Parathyroid adenoma (tissue), 2 donors: ENCODE results near the gene SPTBN1.

Experiments
- H2AFZ ChIP-seq: fragments of 300-600 bp; sonication (generic); one replicate; pipeline ENCODE4 v1.7.0; 2017; ENCODE audit warnings: antibody characterized with exemption, mild to moderate bottlenecking
- H3K27ac ChIP-seq: fragments of 300-600 bp; sonication (generic); one replicate; pipeline ENCODE4 v1.7.0; 2017
- H3K27me3 ChIP-seq: fragments of 300-600 bp; sonication (generic); one replicate; pipeline ENCODE4 v1.7.0; 2017; ENCODE audit warnings: low read length; ENCODE audit not compliant: control insufficient read depth, insufficient read depth
- H3K36me3 ChIP-seq: fragments of 300-600 bp; sonication (generic); one replicate; pipeline ENCODE4 v1.7.0; 2017; ENCODE audit warnings: low read length; ENCODE audit not compliant: control insufficient read depth, insufficient read depth
- H3K4me1 ChIP-seq: fragments of 300-600 bp; sonication (generic); one replicate; pipeline ENCODE4 v1.7.0; 2017; ENCODE audit warnings: control low read depth
- H3K4me2 ChIP-seq: fragments of 300-600 bp; sonication (generic); one replicate; pipeline ENCODE4 v1.7.0; 2017; ENCODE audit warnings: low read length
- H3K4me3 ChIP-seq: fragments of 300-600 bp; sonication (generic); one replicate; pipeline ENCODE4 v1.7.0; 2017; ENCODE audit warnings: low read depth, low read length
- H3K79me2 ChIP-seq: fragments of 300-600 bp; sonication (generic); one replicate; pipeline ENCODE4 v1.7.0; 2017; ENCODE audit warnings: control low read depth
- H3K9ac ChIP-seq: fragments of 300-600 bp; sonication (generic); one replicate; pipeline ENCODE4 v1.7.0; 2017; ENCODE audit warnings: mild to moderate bottlenecking
- H3K9me3 ChIP-seq: fragments of 300-600 bp; sonication (generic); one replicate; pipeline ENCODE4 v1.7.0; 2017; ENCODE audit warnings: low read length; ENCODE audit not compliant: control insufficient read depth
- CTCF ChIP-seq: fragments of 300-600 bp; sonication (generic); IDR thresholded peaks from one replicate; pipeline ENCODE4 v1.7.0; 2017; ENCODE audit warnings: antibody characterized with exemption, mild to moderate bottlenecking
- donor health status: primary hyperparathyroidism.

Gene SPTBN1

GRCh38 chr2:54620948-54621347 lies 164.8 kb downstream of the SPTBN1 start:
- Histone ChIP-seq H3K79me2 (peaks cover 6% of the 10 kb centered on the region), H3K36me3 (no peaks in the 10 kb centered on the region), H3K9ac (no peak overlapping the region)

GRCh38 chr2:54624591-54625071 lies 168.5 kb downstream of the SPTBN1 start:
- Histone ChIP-seq H3K9me3 (no peaks in the 10 kb centered on the region), H3K27ac (peak overlapping the region; percentile 29), H3K27me3 (no peaks in the 10 kb centered on the region), H3K79me2 (peaks cover 10% of the 10 kb centered on the region), H3K36me3 (no peaks in the 10 kb centered on the region), H3K4me3 (no peak overlapping the region), H3K9ac (no peak overlapping the region), H3K4me1 (peaks cover 15% of the 10 kb centered on the region), H3K4me2 (peak overlapping the region; percentile 54), H2AFZ (no peak overlapping the region)
- TF ChIP-seq CTCF = no peak

More at GRCh38 chr2:54620948-54621347, 164.8 kb downstream of the SPTBN1 start:
- Histone ChIP-seq H3K27me3 (no peaks in the 10 kb centered on the region), H3K27ac (peak overlapping the region; percentile 90), H3K4me2 (no peak overlapping the region), H3K4me3 (no peak overlapping the region), H2AFZ (no peak overlapping the region), H3K4me1 (peaks cover 37% of the 10 kb centered on the region), H3K9me3 (no peaks in the 10 kb centered on the region)
- TF ChIP-seq CTCF = no peak

GRCh38 chr2:54626131-54626530 lies 170.0 kb downstream of the SPTBN1 start:
- Histone ChIP-seq H3K27ac (peak overlapping the region; percentile 33), H3K9me3 (no peaks in the 10 kb centered on the region), H2AFZ (no peak overlapping the region), H3K4me2 (peak overlapping the region; percentile 43), H3K79me2 (peaks cover 13% of the 10 kb centered on the region), H3K9ac (no peak overlapping the region), H3K4me1 (peaks cover 21% of the 10 kb centered on the region), H3K4me3 (peak overlapping the region; percentile 7), H3K36me3 (no peaks in the 10 kb centered on the region), H3K27me3 (no peaks in the 10 kb centered on the region)
- TF ChIP-seq CTCF = no peak

- H3K9me3 ChIP-seq = no peaks in the 10 kb centered on the region
- H2AFZ ChIP-seq = no peak overlapping the region
- no peaks in the 10 kb centered on the region for H3K36me3 ChIP-seq
- H3K4me2 ChIP-seq = peak overlapping the region; percentile 43
- peaks cover 26% of the 10 kb centered on the region for H3K4me1 ChIP-seq
- no peak for TF ChIP-seq CTCF
- H3K79me2 ChIP-seq = peaks cover 18% of the 10 kb centered on the region
- H3K27me3 ChIP-seq = no peaks in the 10 kb centered on the region
- no peak overlapping the region for H3K9ac ChIP-seq
- H3K4me3 ChIP-seq = peak overlapping the region; percentile 7
- H3K27ac ChIP-seq = peak overlapping the region; percentile 33
Measured at GRCh38 chr2:54626884-54627283, 170.8 kb downstream of the SPTBN1 start.

GRCh38 chr2:54627973-54628372 lies 171.8 kb downstream of the SPTBN1 start:
- Histone ChIP-seq H2AFZ (no peak overlapping the region), H3K9me3 (no peaks in the 10 kb centered on the region), H3K27me3 (no peaks in the 10 kb centered on the region), H3K4me3 (no peak overlapping the region), H3K4me1 (peaks cover 35% of the 10 kb centered on the region), H3K79me2 (peaks cover 28% of the 10 kb centered on the region), H3K27ac (no peak overlapping the region), H3K4me2 (no peak overlapping the region), H3K9ac (no peak overlapping the region), H3K36me3 (no peaks in the 10 kb centered on the region)
- no peak for TF ChIP-seq CTCF
